GM21528 (cell line): Measurements from ENCODE around the gene TRPV4.

Experiments used
- ATAC-seq: cut with Tn5 transposase; IDR thresholded peaks from one replicate; pipeline ENCODE4 v1.9.1; 2021; ENCODE audit warnings: mild to moderate bottlenecking, moderate library complexity; ENCODE audit not compliant: unreplicated experiment, low FRiP score

Gene TRPV4

GRCh38 chr12:109744986-109745942 lies 87.9 kb downstream of the TRPV4 start:
- ATAC-seq: no peak

DNA sequence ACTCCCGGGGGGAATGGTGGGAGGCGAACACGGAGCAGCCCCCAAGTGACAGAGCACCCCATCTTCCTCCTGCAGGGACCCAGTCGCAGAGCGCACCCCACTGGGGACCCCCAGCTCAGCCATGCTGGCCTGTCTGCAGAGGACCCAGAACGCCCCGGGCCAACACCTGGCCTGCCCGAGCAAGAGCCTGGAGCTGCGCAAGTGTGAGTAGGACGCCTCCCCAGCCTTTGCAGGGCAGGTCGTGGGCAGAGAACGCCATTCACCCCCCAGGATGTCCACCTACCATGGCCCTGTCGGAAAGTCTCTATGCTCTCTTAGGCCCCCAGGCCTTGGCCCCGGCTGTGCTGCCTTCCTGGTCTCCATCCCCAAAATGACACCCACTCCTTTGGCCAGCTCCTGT lies 89.2 kb downstream of the TRPV4 start:
- no peak for ATAC-seq

DNA sequence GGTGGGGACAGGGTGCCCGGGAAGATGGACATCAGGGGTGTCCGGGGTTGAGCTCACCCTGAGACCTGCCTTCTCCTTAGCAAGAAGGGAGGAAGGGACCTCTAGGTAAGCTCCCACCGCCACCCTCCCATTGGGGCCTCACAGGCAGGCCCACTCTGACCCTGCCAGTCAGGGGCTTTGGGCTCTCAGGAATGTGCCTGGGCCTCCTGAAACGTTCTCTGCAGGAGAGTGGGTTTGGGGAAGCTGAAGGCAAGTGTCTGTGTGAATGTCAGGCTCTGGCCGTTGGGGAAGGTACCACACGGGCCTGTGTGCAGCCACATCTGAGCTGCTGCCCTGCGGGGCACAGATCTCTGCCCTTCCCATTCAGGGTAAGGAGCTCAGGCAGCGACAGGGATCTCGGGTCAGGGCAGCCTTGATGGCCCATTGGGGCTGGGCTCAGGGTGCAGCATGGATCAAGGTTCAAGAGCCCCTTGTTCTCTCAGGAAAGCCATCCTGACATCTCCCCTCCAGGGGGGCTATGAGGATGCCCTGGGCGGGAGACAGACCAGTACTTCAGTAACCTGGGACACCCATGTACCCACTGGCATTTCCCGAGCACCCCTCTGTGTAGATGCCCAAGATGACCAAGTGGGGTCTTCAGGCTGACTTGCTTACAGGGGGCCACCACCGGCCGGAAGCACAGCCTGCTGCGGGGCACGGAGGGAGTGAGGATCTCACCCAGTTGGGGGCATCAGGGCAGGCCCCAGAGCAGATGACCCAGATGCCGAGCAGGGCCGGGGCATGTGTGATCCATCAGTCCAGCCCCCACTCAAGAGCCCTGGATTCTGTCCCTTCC lies 89.9 kb downstream of the TRPV4 start:
- no peak for ATAC-seq

DNA sequence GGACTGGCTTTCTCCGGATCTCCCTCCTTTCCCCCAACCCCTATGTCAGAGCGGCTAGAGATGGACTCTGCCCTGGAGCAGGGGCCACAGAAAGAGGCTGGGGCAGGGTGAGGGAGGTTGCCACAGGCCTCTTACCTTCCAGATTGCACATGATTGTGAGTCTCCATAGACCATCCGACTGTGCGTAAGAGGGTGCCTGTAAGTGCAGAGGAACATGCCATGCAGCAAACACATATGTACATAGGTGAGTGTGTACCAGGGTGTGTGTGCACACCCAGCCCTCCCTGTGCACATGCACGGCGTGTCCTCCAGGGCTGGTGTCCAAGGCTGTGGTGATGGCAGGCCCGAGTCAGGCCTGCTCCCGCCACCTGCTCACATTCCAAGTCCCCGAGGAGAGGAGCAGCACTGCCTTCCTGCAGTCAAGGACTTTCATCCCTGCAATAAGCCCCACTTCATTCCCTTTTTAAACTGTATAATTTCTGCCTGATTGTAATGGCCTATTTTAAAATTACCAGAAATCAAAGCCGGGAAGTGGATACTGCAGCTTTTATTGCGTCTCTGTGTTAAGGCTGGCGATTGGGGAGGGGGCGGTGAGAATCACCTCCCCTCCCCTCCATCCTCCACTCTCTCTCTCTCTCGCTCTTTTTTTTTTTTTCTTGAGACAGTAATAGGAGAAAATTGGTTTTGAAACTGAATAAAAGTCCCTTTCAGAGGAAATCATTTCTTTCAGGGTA lies 91.1 kb downstream of the TRPV4 start:
- ATAC-seq: no peak

GRCh38 chr12:109741286-109741969 lies 91.8 kb downstream of the TRPV4 start:
- no peak for ATAC-seq

DNA sequence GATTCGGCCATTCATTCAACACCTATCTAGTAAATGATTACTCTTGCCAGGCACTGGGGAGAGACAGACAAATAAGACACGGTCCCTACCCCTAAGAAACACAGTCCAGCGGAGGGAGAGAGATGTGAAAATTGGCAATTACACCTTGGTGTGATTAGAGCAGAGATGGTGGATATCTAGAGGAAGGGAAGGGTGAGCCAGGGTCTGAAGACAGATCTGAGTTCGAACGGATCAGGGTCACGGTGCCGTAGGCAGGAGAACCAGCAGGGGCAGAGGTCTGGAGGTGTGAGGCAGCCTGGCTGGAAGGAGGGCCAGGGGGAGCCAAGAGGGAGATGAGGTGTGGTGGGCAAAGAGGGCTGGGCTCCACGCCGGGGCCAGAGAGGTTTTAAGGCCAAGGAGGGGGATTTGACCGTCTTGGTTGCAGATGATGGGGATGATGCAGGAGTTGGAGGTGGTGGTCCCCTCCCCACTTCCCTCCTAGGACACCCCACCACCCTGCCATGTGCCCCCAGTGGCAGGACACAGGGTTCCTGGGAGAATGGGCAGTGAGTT lies 92.4 kb downstream of the TRPV4 start:
- ATAC-seq: no peak

DNA sequence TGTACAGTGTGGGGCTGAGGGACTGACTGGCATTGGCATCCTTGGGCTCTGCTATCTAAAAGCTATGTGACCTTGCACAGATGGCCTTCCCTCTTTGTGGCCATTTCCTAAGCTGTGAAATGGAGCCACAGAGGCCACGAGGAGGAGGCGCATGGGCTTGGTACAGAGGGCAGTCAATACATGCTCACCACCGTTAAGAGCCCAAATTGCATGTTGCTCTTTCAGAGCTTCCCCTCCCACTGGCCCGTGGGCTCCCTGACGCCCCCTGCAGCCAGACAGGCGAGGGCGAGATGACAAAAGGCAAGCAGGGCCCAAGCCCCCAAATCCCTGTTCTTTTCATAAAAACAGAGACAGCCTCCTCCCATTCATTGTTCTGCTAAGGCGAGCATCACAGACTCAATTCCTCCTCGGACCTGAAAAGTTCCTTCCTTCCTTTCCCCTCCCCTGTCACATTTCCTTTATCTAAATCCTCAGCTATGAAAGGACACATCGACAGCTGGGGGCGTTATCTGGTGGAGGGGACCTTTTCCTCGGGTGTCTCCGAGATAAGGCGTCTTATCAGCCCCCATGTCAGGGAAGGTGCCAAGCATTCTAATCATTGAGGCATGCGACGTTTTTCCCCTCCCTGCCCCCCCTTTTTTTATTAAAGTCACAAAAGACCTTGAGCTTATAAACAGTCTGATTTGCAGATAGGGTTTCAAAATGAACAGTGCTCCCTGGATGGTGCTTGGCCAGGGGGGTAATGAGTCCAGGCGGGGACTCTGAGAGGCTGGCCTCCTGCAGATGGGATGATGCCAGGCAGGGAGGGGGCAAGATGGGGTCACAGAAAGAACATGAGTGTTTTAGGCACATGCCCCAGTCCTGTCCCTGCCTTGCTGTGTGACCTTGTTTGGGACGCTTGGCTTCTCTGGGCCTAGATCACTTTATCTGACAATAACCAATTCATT lies 93.2 kb downstream of the TRPV4 start:
- no peak for ATAC-seq

GRCh38 chr12:109738878-109739665 lies 94.1 kb downstream of the TRPV4 start:
- no peak for ATAC-seq

DNA sequence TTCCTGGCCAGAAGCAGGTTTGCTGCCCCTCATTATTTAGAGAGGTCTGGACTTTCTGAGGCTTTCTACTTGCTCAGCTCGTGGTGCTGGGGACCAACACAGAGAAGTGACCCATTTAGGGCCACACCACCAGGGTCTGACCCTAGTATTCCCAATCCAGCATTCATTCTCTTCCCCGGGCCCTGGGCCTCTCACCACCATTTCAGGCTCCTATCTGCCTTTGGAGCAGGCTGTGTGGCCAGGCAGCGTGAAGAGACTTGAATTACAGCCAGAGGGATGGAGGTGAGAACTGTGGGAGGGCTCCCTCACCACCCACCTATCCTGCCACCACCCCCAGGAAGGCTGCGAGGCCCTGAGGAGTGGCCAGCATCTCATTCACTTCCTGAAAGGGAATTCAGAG lies 95.0 kb downstream of the TRPV4 start:
- no peak for ATAC-seq

DNA sequence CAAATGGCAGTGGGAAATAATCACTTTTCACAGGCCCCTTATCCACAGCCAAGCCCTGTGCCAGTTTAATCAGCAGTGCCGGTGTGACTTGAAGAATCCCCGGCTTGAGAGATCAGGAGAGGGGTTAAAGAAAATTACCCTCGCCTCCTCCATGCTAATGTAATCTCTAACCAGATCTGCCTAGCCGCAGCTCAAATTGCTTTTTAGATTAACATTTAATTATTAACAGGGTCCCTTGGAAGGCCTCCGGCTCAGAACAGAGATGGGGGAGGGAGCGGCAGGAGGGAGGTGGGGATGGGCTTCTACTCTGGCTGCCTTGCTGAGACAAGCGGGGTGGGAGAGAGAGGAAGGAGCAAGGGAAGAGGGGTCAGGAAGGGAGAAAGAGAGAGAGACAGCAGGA lies 95.6 kb downstream of the TRPV4 start:
- ATAC-seq: no peak

- ATAC-seq: no peak
Observed at GRCh38 chr12:109737126-109737525, 96.1 kb downstream of the TRPV4 start.

DNA sequence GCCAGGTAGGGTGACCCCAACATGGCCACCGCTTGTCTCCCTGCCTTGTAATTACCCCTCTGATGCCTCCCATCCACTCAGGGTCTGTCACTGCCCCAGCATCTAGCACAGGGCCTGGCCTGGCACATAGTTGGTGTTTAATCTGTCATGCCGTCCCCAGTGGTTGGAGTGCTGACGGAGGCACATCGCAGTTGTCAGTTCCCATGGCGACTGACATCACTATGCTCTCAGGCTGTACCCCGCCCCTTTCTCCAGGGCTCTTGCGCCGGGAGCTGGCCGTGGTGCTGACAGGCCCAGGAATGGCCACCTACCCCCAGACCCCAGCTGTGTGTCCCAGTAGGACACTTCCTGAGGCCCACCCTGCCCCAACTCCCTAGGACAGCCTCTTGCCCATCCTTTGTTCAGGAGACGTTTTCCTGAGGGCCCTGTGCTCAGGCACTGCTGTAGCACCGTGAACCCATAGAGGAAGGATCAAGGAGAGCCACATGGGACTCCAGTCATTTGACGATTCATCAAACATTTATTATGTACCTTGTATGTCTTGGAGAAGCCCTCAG lies 96.6 kb downstream of the TRPV4 start:
- no peak for ATAC-seq

DNA sequence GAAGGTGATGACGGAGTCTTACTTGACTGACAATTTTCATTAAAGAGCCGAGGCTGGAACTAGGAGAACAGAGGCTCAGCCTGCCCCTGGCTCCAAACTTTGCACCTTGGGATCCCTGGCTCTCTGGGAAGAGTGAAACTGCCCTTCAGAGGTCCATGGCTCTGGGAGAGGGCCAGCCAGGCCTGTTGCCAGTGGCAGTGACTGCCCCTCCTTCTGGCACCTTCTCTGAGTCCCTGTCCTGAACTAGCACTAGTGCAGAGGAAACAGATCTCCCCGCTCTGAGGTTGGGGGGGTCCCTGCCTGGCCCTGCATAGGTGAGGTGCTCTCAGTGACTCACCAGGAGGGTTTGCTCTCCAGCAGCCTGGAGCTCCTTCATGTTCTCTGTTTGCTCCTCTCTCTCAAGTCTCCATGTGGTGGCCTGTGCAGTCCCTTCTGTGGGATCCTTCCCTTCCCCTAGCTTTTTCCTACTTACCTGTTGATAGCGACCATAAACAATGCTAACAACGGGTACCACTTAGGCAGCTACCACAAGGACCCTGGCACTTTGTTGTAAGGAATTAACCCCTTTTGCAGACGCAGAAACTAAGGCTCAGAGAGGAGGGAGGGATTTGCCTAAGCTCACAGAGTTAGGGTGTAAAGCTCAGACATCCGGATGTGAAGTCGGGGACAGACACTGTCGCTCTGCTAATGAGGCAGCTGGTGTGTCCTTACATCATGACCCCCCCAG lies 97.2 kb downstream of the TRPV4 start:
- no peak for ATAC-seq

GRCh38 chr12:109735051-109735521 lies 98.1 kb downstream of the TRPV4 start:
- no peak for ATAC-seq

GRCh38 chr12:109734219-109735000 lies 98.8 kb downstream of the TRPV4 start:
- no peak for ATAC-seq
